ENCODE measurements around the gene SLIT3.

SLIT3 gene

GRCh38 chr5:168892618-168893186, 408.2 kb downstream of the SLIT3 start:
- no peak for DNase-seq (ENCODE audit: low read depth, low spot score)

GRCh38 chr5:168890816-168891812, 409.8 kb downstream of the SLIT3 start:
- no peak for DNase-seq (ENCODE audit: low read depth, low spot score)

GRCh38 chr5:168889039-168889438, 411.9 kb downstream of the SLIT3 start:
- DNase-seq (ENCODE audit: low read depth, low spot score): no peak

GRCh38 chr5:168887931-168888330, 413.0 kb downstream of the SLIT3 start:
- DNase-seq (ENCODE audit: low read depth, low spot score): no peak

DNA sequence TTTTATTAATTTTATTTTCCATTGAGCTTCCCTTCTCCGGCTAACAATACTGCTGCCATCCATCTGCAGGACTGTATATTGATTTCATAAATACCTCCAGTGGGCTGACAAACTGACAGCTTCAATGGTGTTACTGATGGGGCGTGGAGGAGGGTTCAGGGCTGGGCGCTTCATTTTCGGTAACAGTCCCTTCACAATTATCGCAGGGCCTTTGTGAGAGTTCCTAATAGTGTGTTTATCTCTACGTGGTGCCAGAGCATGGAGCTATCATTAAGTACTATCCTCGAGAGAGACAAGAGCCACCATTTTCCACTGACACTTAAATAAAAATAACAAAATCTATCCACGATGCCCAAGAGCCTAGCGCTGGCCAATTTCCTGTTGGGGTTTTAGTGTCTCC, 414.8 kb downstream of the SLIT3 start:
- no peak for DNase-seq (ENCODE audit: low read depth, low spot score)

DNA sequence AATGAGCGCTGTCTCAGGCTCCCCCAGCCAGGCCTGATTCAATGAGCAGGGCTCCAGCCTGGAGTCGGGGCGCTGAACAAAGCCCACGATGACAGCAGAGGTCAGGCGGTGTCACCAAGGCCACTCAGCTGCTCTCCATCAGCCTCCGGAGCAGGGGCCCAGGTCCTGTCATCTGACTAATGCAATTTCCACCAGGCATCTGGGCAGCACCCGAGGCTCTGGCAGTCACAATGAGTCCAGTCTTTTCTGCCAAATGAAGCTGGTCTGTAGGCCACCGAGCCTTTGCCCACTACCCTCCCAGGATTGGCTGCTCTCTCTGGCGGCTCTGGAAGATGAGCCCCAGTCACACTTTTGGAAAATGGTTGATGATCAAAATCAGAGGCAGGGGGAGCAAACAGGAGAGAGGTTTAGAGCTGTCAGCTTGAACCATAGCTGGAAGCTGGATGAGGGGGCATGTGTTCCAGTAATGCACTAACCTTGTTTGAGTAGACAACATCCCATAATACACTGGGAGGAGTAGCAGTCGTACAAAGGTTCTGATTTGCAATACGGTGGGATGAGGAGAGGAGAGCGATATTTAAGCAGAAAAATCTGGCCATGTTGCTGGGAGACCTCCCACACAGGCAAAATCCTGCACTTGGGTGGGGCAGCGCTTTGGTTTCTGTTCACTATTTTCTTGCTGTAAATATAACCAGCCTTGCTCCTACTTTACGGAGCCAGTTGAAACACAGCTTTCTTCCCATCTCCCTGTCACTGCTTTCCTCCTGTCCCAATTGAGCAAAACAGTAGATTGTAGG, 415.4 kb downstream of the SLIT3 start:
- no peak for DNase-seq (ENCODE audit: low read depth, low spot score)

DNA sequence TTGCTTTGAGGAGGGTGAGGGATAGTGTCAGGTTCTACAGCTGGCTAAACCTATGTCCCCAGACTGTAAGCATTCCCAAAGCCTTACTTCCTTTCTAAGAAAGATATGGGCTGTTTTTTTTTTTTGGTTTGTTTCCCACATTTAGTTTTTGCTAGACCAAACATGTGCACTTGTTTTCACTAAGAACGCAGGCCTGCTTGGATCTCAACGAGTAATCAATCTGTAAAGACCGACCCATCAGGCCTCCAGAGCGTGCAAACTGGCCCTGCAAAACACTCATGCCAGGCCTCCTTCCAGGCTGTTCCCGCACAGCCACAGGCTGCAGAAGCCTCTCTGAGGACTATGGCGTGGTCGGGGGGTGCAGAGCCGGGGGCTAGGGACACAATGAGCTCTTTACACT, 416.9 kb downstream of the SLIT3 start:
- no peak for DNase-seq (ENCODE audit: low read depth, low spot score)

DNA sequence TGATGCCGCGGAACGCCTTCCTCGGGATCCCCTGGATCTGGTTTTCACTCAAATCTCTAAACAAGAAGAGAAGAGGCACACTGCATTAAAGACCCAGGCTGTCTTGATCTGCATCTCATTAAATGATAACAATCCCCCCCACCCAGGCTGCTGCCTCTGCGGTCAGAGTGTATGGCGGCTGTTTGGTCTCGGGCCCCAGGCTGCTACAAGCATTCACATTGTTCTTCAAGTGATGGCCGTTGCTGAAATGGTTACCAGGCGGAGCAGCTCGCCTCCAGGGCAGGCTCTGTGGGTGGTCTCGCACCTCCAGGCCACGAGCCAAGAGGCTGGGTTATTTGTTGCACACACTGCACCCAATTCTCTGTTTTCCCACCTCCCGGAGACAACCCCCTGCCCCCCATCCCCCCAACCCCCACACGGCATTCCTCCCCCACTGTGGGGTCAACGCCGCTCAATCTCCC, 417.6 kb downstream of the SLIT3 start:
- DNase-seq (ENCODE audit: low read depth, low spot score): no peak

DNA sequence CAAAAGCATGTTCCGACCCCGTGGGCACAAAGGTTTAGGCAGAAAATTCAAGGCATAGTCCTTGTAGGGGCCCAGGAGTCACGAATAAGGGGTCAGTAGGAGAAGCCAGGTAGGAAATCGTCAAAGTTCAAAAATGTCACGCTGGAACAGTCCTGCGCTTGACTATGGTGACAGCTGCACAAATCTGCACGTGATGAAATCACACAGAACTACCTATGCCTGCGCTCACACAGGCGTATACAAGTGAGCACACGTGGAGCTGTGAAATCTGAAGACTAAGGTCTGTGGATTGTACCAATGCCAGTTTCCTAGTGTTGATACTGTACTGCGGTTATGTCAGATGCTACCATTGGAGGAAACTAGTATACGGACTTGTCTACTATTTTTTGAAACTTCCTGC, 418.7 kb downstream of the SLIT3 start:
- DNase-seq (ENCODE audit: low read depth, low spot score): no peak

- peak; percentile 50 for DNase-seq (ENCODE audit: low read depth, low spot score)
Measured at GRCh38 chr5:168881427-168882149, 419.4 kb downstream of the SLIT3 start.

DNA sequence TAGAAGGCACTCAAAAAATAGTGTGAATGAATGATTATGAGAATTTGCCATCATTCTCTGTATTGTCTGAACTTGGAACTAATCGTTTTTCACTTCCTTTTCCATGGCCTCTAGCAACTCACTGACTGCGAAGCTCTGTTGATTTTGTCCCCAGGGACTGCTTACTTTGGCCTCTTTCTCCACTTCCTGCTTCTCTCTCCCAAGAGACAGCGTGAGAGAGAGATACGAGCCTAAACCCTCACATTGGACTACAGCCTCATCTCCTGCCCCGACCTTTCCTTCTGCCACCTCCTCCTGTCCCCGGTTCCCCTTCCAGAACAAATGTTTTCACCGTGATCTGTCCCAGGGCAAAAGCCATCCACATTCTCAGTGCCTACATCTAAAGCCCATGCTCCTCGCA, 421.0 kb downstream of the SLIT3 start:
- DNase-seq (ENCODE audit: low read depth, low spot score): no peak

DNA sequence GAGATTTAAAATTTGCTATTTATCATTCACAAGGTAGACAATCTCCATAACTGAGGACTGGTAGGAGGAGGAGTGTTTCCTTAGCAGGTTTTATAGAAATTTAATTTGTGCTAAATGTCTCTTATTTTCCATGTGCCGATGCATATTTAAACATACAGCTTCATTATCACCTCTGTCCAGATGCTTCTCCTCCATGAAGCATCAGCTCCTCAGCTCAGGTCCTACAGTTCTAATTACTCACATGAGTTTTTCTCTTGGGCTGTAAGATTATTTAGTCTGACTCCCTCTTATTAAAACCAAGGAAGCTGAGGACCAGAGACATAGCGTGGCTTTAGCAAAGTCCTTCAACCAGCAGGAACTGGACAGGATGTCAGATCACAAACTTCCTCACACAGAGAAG, 421.6 kb downstream of the SLIT3 start:
- DNase-seq (ENCODE audit: low read depth, low spot score): no peak

DNA sequence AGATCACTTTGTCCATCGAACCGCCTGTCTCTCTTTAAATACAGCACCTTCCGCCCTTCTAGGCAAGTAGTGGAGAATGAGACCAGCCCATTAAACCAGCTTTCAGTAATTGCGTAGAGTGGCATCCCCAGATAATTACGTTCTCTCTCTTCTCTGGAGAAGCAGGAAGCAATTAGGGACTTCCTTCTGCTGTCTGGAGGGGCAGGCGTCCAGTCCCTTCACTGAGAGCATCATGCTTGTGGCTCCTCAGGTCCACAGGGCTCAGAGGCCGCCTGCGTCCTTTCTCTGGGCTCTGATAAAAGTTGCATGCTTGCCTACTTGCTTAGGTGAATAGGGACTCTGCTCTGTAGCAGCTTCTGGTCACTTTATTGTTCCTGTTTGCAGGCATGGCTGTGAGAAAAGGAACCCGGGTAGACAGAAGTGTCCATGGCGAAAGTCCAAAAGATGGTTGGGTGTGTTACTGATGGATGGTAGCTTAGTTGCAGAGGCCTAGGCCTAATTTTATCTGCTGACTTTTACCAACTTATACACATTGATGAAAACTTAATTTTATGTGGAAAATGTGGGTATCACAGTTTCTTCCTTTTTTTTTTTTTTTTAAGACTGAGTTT, 422.7 kb downstream of the SLIT3 start:
- DNase-seq (ENCODE audit: low read depth, low spot score): no peak

GRCh38 chr5:168877132-168877892, 423.6 kb downstream of the SLIT3 start:
- DNase-seq (ENCODE audit: low read depth, low spot score): no peak

- DNase-seq (ENCODE audit: low read depth, low spot score): no peak
Measured at GRCh38 chr5:168876419-168876818, 424.5 kb downstream of the SLIT3 start.

DNA sequence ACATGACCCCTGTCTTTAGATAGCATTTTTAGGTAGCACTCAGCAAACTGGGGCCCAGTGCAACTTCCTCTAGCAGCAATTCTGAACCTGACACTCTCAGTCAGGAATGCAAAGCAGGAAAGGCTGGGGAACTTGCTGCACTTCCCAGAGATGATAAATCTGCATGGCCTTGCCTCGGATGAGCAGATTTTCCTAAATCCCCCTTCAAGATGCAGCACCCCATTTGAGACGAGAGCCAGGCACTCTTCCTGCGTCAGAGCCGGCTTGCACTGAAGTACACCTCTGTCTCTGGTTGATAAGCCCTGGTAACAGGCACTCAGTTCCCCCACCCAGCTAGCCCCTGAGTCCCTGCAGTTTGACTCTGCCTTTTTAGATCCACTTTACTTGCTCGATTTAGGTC, 425.1 kb downstream of the SLIT3 start:
- no peak for DNase-seq (ENCODE audit: low read depth, low spot score)

- no peak for DNase-seq (ENCODE audit: low read depth, low spot score)
Measured at GRCh38 chr5:168874713-168875380, 426.1 kb downstream of the SLIT3 start.

GRCh38 chr5:168872246-168872645, 428.7 kb downstream of the SLIT3 start:
- no peak for DNase-seq (ENCODE audit: low read depth, low spot score)

GRCh38 chr5:168870910-168871309, 430.0 kb downstream of the SLIT3 start:
- DNase-seq (ENCODE audit: low read depth, low spot score): no peak

All from iPS DF 19.7 (cell line).